Activated naive CD4-positive, alpha-beta T cell treated with anti-CD3 and anti-CD28 coated beads, Interleukin-2, amount 50 U/mL, for 72 hours (primary cell): ENCODE results near the gene NPAS3. TPM values are rescaled to one million over a fixed set of nuclear protein-coding genes. Genes with fewer than 3 reads are reported as not detected.

Source experiments
- ATAC-seq, 2 donors: fragments of 150-1000 bp; cut with Tn5 transposase; 2 replicates each; pipeline ENCODE4 v1.10.0; 2021; ENCODE audit warnings: mild to moderate bottlenecking in 2 of 2, moderate library complexity in 2 of 2
- DNase-seq, 2 donors: peaks; one replicate each; pipeline ENCODE4 v3.0.0; 2021 to 2022; ENCODE audit warnings: low spot score in 2 of 2
- H3K27ac Mint-ChIP-seq, 2 donors: one replicate each; pipeline ENCODE4 v1.8.0; 2022; ENCODE audit warnings: mild to moderate bottlenecking in 2 of 2, mixed read lengths in 2 of 2
- H3K36me3 Mint-ChIP-seq, 2 donors: one replicate each; pipeline ENCODE4 v1.8.0; 2022; ENCODE audit warnings: mixed read lengths in 2 of 2
- H3K9me3 Mint-ChIP-seq, 2 donors: one replicate each; pipeline ENCODE4 v1.8.0; 2022; ENCODE audit warnings: mixed read lengths in 2 of 2
- total RNA-seq, 2 donors: library from RNA; stranded (reverse); gene quantifications; one replicate each; pipeline ENCODE4 v1.2.3, GENCODE V29; 2022

The NPAS3 gene
- total RNA-seq, 2 donors from 2014 or later = not detected

- ATAC-seq (peak in 1 of 2 donors; percentile 36), DNase-seq (no peak)
- no peaks in the 10 kb centered on the region for H3K9me3 Mint-ChIP-seq
- H3K27ac Mint-ChIP-seq = no peak overlapping the region
- H3K36me3 Mint-ChIP-seq = peaks cover 0 to 24% of the 10 kb centered on the region in 2 donors
Measured at GRCh38 chr14:32934073-32934880, 4.4 kb upstream of the NPAS3 start.

DNA sequence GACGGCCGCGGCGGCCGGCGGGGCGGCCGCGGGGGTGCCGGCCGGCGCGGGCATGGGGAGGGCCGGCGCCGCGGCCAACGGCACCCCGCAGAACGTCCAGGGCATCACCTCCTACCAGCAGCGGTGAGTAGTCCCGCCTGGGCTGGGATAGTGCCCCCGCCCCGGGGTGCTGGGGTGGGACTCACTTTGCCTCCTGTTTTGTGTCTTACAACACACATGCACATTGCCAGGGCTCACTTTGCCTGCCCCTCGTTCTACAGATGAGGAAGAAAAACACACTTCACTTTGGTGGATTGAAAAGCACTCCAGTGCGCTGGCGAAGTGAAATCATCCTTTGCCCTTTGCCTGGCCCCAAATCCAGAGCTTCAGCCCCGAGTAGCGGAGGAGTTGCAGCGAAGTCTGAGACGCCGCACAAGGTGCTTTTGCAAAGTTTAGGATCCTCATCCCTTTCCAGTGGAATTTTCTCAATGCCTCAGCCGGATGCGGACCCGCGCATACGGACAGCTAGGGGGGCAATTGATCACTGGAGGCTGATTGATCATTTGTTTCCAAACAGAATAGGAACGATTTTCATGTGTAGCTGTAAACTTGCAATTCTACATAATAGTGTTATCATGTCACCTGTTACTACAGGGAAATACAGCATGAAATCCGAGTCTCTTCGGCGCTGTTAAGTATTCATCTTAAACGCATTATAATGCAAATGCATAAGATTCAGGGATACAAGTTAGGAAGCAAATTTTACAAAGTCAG, 3.6 kb upstream of the NPAS3 start:
- no peak overlapping the region for H3K27ac Mint-ChIP-seq
- H3K9me3 Mint-ChIP-seq = no peaks in the 10 kb centered on the region
- ATAC-seq = no peak
- H3K36me3 Mint-ChIP-seq = peaks cover 6 to 28% of the 10 kb centered on the region in 2 donors
- no peak for DNase-seq

DNA sequence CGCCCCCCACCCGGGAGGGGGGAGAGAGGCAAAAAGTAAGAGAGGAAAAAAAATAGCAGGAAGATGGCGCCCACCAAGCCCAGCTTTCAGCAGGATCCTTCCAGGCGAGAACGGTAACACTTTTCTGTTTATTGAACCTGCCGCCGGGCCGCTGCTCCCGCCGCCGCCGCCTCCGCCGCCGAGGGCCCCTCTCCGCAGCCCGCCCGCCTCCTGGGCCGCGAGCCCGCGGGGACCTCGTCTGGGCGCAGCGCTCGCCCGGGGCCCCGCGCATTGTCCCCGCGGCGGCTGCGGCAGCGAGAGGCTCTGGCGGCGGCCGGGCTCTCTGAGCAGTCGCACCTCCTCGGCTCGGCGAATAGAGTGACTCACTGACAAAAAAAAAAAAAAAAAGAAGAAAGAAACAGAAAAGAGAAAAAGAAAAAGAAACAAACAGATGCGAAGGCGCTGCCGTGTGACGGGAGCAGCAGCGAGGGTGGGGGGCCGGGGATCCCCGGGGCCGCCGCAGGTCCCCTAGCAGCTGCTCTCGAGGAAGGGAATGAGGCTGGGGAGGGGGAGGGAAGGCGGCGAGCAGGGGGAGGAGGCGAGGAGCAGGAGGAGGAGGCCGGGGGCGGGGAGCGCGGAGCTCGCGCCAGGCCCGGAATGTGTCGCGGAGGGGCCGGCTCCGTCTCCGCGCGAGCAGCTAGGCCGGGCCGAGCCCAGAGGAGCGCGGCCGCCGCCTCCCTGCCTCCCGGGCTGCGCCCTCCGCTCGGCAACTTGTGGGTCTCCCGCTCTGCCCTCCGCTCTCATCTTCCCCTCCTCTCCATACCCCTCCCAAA, 781 bp downstream of the NPAS3 start:
- peak overlapping the region in 1 of 2 donors; percentile 29 for H3K27ac Mint-ChIP-seq
- peaks cover 8 to 20% of the 10 kb centered on the region in 2 donors for H3K36me3 Mint-ChIP-seq
- DNase-seq (no peak), ATAC-seq (peak in 1 of 2 donors; percentile 86)
- H3K9me3 Mint-ChIP-seq = peaks cover 0 to 4% of the 10 kb centered on the region in 2 donors

- peaks cover 0 to 4% of the 10 kb centered on the region in 2 donors for H3K9me3 Mint-ChIP-seq
- peaks cover 8 to 18% of the 10 kb centered on the region in 2 donors for H3K36me3 Mint-ChIP-seq
- no peak overlapping the region for H3K27ac Mint-ChIP-seq
- DNase-seq (no peak), ATAC-seq (no peak)
Measured at GRCh38 chr14:32940066-32940651, 1.5 kb downstream of the NPAS3 start.

DNA sequence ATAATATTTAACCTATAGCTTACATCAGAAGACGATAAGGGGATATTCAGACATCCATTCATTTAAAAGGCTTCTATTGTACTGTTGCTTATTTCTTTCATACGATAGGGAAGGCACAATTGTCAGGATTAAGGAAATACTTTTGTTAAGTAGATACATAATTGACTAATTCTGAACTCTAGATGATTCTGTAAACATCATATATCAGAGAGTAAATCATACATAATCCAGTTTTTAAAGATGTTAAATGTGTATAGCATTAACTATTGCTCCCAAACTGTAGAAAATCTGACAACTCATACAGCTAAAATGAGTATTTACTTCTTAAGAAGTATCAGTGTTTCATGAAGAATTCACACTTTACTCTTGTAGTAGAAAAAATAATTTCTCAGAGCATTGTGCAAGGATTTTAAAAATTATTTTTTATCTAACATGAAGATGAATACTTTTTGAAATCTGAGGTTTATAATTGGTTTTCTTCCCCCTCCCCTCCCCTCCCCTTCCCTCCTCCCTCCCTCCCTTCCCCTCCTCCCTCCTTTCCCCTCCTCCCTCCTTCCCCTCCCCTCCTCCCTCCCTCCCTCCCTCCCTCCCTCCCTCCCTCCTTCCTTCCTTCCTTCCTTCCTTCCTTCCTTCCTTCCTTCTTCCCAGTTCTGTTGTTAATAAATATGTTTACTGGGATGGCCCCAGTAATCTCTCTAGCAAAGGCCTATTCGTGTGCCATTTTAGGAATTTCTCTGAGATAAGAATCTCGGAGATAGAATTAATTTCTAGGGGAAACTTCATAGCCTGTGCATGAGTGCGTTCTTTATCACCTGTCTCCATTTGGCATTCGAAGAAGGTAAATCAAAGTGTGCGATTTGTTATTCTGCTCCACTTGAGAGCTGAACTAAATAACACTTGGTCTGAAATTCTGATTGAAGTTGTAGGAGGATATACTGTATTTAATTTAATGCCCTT, 2.3 kb downstream of the NPAS3 start:
- ATAC-seq (no peak), DNase-seq (no peak)
- H3K36me3 Mint-ChIP-seq = peaks cover 8 to 13% of the 10 kb centered on the region in 2 donors
- no peak overlapping the region for H3K27ac Mint-ChIP-seq
- peaks cover 0 to 4% of the 10 kb centered on the region in 2 donors for H3K9me3 Mint-ChIP-seq

DNA sequence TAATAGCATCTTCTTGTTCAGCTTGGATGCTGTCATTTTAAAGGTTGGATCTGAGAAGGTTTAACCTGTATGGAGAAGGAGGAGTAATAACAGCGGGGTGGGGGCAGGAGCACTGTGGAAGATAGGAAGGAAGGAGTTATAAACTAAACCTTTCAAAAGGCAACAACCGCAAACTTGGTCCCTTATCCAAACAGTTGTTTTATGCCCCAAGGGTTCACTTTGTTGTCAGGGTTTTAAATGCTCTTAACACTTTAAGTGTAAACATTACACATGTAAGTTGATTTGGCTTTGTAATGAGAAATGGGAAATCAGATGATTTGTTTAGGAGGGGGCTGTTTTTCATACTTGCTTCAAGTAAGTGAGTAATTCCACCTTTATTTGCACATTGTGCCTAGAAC, 3.0 kb downstream of the NPAS3 start:
- Mint-ChIP-seq H3K36me3 (peaks cover 8 to 13% of the 10 kb centered on the region in 2 donors), H3K9me3 (peaks cover 0 to 4% of the 10 kb centered on the region in 2 donors), H3K27ac (no peak overlapping the region)
- ATAC-seq (no peak), DNase-seq (no peak)

- DNase-seq = no peak
- H3K9me3 Mint-ChIP-seq = no peaks in the 10 kb centered on the region
Measured at GRCh38 chr14:32947081-32947480, 8.4 kb downstream of the NPAS3 start.

DNA sequence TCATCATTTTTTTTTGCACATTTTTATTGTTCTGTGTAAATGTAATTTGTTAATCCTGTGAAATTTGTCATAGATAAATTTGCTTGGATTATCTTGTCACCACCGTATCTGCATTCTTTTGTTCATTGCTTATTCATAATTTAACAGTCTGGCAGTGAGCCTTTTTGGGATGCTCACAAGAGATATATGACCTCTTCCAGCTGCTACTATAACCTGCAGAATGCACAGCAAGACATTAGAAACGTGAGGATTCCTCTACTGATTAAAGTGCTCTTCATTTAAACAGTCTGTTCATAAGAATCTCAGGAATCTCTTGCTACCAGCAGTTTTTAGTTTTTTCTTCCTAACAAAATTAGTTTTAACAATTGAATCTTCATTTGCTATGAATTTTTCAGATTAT, 9.1 kb downstream of the NPAS3 start:
- ATAC-seq = no peak
- Mint-ChIP-seq H3K9me3 (no peaks in the 10 kb centered on the region), H3K27ac (no peak overlapping the region), H3K36me3 (no peaks in the 10 kb centered on the region)
- no peak for DNase-seq

More at GRCh38 chr14:32947081-32947480, 8.4 kb downstream of the NPAS3 start:
- Mint-ChIP-seq H3K27ac (no peak overlapping the region), H3K36me3 (no peaks in the 10 kb centered on the region)
- no peak for ATAC-seq

GRCh38 chr14:32950584-32950983, 11.9 kb downstream of the NPAS3 start:
- DNase-seq (no peak), ATAC-seq (no peak)
- H3K36me3 Mint-ChIP-seq = no peaks in the 10 kb centered on the region
- no peak overlapping the region for H3K27ac Mint-ChIP-seq
- peaks cover 7% of the 10 kb centered on the region in 2 donors for H3K9me3 Mint-ChIP-seq

DNA sequence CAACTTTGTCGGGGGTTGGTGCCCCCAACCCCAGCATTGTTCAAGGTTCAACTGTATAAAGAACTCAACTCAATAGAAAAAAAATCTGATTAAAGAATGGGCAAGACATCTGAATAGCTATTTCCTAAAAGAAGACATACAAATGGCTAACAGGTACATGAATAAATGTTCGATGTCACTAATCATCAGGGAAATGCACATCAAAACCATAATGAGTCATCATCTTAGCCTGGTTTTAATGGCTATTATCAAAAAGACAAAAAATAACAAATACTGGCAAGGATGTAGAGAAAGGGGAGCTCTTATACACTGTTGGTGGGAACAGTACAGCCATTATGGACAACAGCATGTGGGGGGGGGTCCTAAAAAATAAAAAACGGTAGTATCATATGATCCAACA, 28.7 kb downstream of the NPAS3 start:
- Mint-ChIP-seq H3K36me3 (no peaks in the 10 kb centered on the region), H3K9me3 (no peaks in the 10 kb centered on the region), H3K27ac (no peak overlapping the region)
- ATAC-seq = no peak
- DNase-seq = no peak

DNA sequence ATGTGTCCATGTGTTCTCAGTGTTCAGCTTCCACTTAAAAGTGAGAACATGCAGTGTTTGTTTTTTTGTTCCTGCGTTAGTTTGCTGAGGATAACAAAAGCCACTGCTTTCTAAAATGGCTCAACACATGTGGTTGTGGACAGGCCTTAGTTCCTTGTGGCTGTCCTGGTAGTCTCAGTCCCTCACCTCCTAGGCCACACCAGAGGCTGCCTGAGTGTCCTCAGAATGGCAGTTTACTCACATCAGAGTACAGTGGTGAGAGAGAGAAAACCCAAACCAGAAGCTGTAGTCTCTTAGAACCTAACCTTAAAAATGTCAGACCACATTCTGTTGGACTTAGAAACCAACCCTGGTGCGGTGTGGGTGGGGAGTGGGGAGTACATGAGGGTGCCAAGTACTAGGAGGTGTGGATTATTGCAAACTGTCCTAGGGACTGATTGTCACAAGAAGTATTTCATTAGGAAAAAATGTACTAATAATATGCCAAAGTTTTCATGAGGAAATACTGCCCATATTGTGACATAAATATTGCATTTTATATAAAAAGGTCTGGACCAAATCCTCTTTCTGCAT, 30.4 kb downstream of the NPAS3 start:
- ATAC-seq = no peak
- no peaks in the 10 kb centered on the region for H3K36me3 Mint-ChIP-seq
- no peaks in the 10 kb centered on the region for H3K9me3 Mint-ChIP-seq
- no peak for DNase-seq
- no peak overlapping the region for H3K27ac Mint-ChIP-seq

DNA sequence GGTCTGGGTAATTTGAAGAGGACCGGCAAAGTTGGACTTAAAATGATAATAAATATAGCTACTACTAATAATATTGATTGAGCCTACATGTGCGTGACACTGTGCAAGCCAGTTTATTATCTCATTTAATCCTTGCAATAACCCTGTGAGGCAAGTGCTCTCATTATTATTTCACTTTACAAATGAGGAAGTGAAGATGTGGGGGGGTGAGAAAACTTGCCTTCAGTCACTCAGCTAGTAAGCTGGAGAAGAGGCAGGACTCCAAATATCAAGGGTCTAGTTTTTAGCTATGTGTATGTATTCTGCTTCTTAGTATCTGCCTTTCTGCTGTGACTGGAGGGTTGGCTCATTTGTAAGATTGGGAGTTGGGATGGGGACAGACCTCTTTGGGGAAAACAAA, 39.2 kb downstream of the NPAS3 start:
- H3K36me3 Mint-ChIP-seq = no peaks in the 10 kb centered on the region
- ATAC-seq = no peak
- H3K9me3 Mint-ChIP-seq = peaks cover 0 to 4% of the 10 kb centered on the region in 2 donors
- H3K27ac Mint-ChIP-seq = no peak overlapping the region
- DNase-seq = no peak

DNA sequence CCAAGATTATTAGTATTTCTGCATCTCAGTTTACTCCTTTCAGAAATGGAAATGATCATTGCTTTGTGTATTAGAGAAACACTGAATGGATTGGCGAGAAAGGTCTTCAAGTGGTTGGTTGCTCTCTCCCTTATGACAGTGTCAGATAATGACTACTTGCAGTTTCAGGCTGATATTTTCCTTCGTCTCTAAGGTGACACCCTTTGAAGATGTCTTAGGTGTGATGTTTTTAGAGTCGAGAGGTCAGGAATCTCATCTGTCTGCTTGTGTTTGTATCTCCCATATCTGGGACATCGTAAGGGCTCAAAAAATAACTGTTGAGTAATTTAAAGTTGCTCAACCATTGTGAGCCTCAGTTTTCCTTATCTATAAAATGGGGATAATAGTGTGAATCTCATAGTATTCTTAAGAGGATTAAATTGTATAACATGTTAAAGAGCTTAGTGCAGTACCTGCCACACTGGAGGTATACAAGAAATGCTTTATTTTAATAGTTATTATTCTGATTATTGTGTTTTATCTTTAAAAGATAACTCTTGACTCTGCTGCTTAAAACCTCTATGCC, 40.1 kb downstream of the NPAS3 start:
- Mint-ChIP-seq H3K27ac (no peak overlapping the region), H3K36me3 (no peaks in the 10 kb centered on the region), H3K9me3 (peaks cover 0 to 4% of the 10 kb centered on the region in 2 donors)
- no peak for DNase-seq
- no peak for ATAC-seq

GRCh38 chr14:32980178-32980901, 41.7 kb downstream of the NPAS3 start:
- H3K9me3 Mint-ChIP-seq = peaks cover 0 to 4% of the 10 kb centered on the region in 2 donors
- ATAC-seq (no peak), DNase-seq (no peak)
- no peaks in the 10 kb centered on the region for H3K36me3 Mint-ChIP-seq
- no peak overlapping the region for H3K27ac Mint-ChIP-seq
